Measurements from ENCODE around the gene IDI2.

IDI2 gene

GRCh38 chr10:980468-981093, 45.1 kb downstream of the IDI2 start:
- DNase-seq (ENCODE audit: low spot score), result no peak

GRCh38 chr10:978826-979421, 46.7 kb downstream of the IDI2 start:
- DNase-seq (ENCODE audit: low spot score), result no peak

GRCh38 chr10:976316-976715, 49.3 kb downstream of the IDI2 start:
- DNase-seq (ENCODE audit: low spot score), result no peak

GRCh38 chr10:974785-975074, 50.9 kb downstream of the IDI2 start:
- DNase-seq (ENCODE audit: low spot score), result no peak

- no peak for DNase-seq (ENCODE audit: low spot score)
Measured at GRCh38 chr10:974038-974784, 51.4 kb downstream of the IDI2 start.

GRCh38 chr10:972763-973162, 52.9 kb downstream of the IDI2 start:
- no peak for DNase-seq (ENCODE audit: low spot score)

GRCh38 chr10:971613-972012, 54.0 kb downstream of the IDI2 start:
- no peak for DNase-seq (ENCODE audit: low spot score)

GRCh38 chr10:971150-971542, 54.5 kb downstream of the IDI2 start:
- DNase-seq (ENCODE audit: low spot score), result no peak

GRCh38 chr10:970311-971149, 55.1 kb downstream of the IDI2 start:
- DNase-seq (ENCODE audit: low spot score), result peak; percentile 73

- DNase-seq (ENCODE audit: low spot score), result peak; percentile 75
Measured at GRCh38 chr10:969473-970150, 56.0 kb downstream of the IDI2 start.

Measured in HuH-7 (cell line).